ENCODE results near the gene GPSM1. TPM values are rescaled to one million over a fixed set of nuclear protein-coding genes. Genes with fewer than 3 reads are reported as not detected.

The GPSM1 gene
- total RNA-seq, 2 donors from 2014 or later, result 5.9 to 16.3 TPM

DNA sequence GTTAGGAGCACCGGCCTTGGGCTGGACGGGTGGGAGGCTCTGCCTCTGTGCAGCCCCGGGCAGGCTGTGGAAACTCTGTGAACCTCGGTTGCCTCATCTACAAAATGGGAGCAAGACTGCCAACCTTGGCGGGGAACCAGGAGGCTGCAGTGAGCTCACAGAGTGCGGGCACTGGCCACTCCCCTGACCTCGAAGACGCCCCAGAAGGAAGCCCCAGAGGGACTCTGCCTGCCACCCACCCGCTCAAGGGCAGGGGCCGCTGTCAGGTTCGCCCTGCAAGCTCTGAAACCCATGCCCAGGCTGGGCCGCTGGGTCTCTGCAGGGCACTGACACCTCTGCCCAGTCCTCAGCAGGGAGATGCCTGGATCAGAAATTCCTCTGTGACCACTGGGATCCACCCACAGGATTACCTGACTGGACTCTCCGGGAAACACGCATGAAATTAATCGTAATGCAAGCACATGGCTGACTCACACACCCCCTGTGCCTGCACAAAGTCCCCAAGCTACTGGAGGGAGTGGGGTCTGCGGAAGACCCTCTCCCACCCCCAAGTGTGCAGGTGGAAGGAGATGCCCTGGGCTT, 30.8 kb upstream of the GPSM1 start:
- Mint-ChIP-seq H3K36me3 (ENCODE audit: low read depth) (no peaks in the 10 kb centered on the region), H3K4me3 (no peak overlapping the region), H3K27ac (no peak overlapping the region), H3K4me1 (no peaks in the 10 kb centered on the region), H3K27me3 (no peaks in the 10 kb centered on the region), H3K9me3 (no peaks in the 10 kb centered on the region)
- ATAC-seq (replicated peaks), result no peak

DNA sequence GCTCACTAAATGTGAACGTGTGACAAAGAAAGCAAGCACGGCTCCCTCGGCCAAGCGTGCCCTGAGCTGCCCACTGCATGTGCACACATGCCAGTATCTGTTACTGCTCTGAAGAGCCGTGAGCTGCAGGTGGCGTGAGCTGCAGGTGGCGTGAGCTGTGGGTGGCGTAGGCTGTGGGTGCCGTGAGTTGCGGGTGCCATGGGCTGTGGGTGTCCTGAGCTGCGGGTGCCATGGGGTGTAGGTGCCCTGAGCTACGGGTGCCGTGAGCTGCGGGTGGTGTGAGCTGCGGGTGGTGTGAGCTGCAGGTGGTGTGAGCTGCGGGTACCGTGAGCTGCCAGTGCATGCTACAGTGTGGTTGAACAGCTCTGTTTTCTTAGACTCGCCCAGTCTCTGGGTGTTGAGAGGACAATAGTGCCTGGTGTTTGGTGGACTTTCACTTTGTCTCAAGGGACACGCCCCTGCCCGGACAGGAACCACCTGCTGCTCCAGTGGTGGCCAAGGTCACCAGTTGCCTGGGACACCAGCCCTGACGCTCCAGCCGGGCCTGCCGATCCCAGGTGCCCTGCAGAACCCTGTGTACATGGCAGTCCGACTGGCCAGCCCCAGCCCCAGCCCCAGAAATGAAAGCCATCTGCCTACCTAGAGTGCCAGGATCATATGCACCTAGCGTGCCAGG, 30.2 kb upstream of the GPSM1 start:
- Mint-ChIP-seq H3K27me3 (no peaks in the 10 kb centered on the region), H3K36me3 (ENCODE audit: low read depth) (no peaks in the 10 kb centered on the region), H3K27ac (no peak overlapping the region), H3K9me3 (no peaks in the 10 kb centered on the region), H3K4me1 (no peaks in the 10 kb centered on the region), H3K4me3 (no peak overlapping the region)
- ATAC-seq (replicated peaks), result no peak

DNA sequence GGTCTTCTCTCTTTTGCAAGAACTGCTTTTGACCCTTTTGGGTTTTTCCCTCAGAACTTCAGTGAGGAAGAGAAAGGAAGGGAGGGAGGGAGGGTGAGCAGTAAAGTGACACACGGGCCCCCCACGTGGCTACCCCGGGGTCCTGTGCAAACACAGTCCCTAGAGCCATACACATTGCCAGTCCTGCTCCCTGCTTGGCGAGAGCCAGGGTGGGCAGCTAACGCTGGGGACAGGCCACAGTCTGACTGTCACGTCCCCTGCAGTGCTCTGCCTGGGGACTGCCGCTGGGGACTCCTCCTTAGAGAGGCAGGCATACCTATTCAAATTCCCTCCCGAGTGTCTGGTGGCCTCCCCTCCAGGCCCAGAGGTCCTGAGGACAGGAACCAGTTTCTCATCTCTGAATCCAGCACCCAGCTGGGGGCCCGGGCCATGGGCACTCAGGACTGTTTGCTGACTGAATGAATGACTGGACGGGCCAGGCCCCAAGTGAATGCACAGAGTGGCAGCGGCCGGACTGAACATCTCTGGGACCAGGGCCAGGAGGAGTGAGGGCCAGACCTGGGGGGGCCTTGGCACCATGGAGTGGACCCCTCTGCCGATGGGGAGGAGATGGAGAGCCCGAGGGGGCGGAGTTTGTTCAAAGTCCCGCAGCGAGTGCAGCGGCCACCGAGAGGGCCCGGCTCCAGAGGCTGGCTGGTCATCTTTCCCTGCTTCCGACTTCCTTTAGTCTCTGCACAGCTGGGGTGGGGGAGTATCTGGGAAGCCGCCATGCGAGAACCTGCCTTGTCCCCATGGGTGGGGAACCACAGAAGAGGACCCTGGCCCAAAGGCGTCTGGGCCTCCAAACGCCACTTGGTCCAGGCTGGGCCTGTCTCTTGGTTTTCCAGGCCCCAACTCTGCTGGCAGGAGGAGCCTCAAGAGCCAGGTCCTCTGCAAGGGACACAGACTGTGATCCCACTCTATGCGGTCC, 29.3 kb upstream of the GPSM1 start:
- no peaks in the 10 kb centered on the region for H3K9me3 Mint-ChIP-seq
- H3K36me3 Mint-ChIP-seq (ENCODE audit: low read depth), result no peaks in the 10 kb centered on the region
- H3K27ac Mint-ChIP-seq, result no peak overlapping the region
- no peaks in the 10 kb centered on the region for H3K27me3 Mint-ChIP-seq
- no peak overlapping the region for H3K4me3 Mint-ChIP-seq
- ATAC-seq (replicated peaks), result no peak
- H3K4me1 Mint-ChIP-seq, result no peaks in the 10 kb centered on the region

DNA sequence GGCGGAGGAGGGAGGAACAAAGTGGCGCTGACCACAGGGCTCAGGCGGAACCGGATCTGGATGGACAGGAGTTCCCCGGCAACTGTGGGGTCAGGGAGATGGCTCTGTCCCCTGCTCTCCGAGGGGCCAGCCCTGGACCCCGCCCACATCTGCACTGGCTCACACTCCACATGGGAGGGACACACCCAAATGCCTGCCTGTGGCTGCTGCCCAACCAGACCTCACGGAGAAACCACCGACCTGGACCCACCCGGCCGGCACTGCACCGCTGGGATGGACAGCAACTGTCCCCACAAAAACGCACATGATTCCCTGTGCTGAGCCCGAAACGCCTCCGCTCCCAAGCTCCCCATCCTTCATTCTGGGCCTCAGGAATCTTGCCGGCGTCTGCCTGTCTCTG, 28.2 kb upstream of the GPSM1 start:
- H3K4me3 Mint-ChIP-seq, result no peak overlapping the region
- H3K9me3 Mint-ChIP-seq, result no peaks in the 10 kb centered on the region
- H3K4me1 Mint-ChIP-seq, result no peaks in the 10 kb centered on the region
- no peak for ATAC-seq (replicated peaks)
- H3K36me3 Mint-ChIP-seq (ENCODE audit: low read depth), result no peaks in the 10 kb centered on the region
- no peaks in the 10 kb centered on the region for H3K27me3 Mint-ChIP-seq
- H3K27ac Mint-ChIP-seq, result no peak overlapping the region

DNA sequence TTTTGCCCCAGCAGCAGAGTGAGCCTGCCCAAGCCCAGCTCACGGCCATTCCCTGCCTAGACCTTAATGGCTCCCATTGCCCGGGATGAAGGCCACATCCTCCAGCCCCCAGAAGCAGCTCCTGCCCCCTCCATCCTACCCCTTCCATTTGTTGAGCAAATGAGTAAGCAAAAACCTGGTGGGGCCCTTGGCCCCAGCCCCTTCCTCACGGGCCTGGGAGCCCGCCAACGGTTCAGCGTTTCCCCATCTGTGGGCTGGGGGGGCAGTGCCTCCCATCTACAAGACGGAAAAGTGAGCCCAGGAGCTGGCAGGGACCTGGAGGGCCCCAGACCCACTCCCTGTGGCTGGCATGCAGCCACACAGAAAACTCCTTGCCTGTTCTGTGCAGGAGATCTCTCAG, 27.8 kb upstream of the GPSM1 start:
- no peaks in the 10 kb centered on the region for H3K27me3 Mint-ChIP-seq
- no peak for ATAC-seq (replicated peaks)
- H3K4me3 Mint-ChIP-seq, result no peak overlapping the region
- no peaks in the 10 kb centered on the region for H3K4me1 Mint-ChIP-seq
- no peak overlapping the region for H3K27ac Mint-ChIP-seq
- H3K36me3 Mint-ChIP-seq (ENCODE audit: low read depth), result no peaks in the 10 kb centered on the region
- no peaks in the 10 kb centered on the region for H3K9me3 Mint-ChIP-seq

DNA sequence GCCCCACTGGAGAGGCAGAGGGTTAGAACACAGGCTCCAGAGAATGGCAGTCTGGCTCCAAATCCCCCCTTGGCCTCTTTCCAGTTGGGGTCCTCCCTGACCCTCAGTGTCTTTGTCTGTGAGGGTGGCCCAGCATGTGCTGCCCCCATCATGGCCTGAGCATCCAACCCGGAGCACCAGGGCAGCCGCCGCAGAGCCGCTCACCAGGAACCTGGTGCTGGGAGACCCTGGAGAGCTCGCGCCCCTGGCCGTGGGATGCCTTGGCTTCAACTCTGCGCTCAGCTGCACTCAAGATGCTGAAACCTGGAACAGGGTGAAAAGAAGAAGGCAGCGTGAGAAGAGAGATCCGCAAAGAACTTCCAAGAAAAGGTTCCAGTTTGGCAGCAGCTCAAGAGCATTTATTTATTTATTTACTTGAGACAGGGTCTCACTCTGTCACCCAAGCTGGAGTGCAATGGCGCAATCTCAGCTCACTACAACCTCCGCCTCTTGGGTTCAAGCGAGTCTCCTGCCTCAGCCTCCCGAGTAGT, 27.3 kb upstream of the GPSM1 start:
- ATAC-seq (replicated peaks), result no peak
- Mint-ChIP-seq H3K27me3 (no peaks in the 10 kb centered on the region), H3K9me3 (no peaks in the 10 kb centered on the region), H3K4me3 (no peak overlapping the region), H3K36me3 (ENCODE audit: low read depth) (no peaks in the 10 kb centered on the region), H3K4me1 (no peaks in the 10 kb centered on the region), H3K27ac (no peak overlapping the region)

DNA sequence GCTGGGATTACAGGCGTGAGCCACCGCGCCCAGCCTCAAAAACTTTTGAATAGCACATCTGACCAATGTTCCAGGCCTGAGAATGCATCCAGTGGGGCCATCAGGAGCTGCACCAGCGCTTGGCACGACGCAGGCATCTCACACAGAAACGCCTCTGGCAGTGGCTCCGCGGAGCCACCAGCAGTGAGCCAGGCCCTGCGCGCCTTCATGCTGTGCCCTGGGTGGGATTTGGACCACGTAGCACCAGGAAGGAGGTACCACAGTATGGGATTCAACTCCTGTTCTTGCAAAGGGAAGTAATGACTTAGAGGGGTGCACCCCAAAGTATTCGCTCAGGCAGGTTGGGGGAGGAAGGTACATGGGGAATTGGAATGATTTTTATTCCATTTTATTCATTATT, 26.5 kb upstream of the GPSM1 start:
- Mint-ChIP-seq H3K27me3 (no peaks in the 10 kb centered on the region), H3K36me3 (ENCODE audit: low read depth) (no peaks in the 10 kb centered on the region), H3K27ac (no peak overlapping the region), H3K9me3 (no peaks in the 10 kb centered on the region), H3K4me1 (no peaks in the 10 kb centered on the region), H3K4me3 (no peak overlapping the region)
- ATAC-seq (replicated peaks), result no peak

DNA sequence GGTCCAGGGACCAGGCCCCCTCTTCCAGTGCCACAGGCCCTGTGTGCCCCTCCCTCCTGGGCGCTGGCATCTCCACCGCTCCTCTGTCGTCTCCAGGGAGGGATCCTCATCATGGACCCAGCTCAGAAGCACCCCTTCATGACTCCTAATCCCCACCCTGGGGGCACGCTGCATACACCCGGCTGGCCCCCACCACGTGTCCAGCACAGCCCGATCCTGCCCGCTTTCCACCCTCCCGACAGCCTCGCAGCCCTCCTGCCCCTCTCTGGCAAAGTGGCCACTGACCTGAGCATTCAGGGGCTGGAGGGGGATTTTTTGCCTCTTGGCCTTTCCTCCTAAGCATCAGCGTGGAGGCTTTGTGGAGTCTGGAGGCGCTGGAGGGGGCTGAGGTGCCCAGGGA, 24.8 kb upstream of the GPSM1 start:
- Mint-ChIP-seq H3K27ac (no peak overlapping the region), H3K4me3 (no peak overlapping the region), H3K27me3 (peaks cover 3% of the 10 kb centered on the region), H3K36me3 (ENCODE audit: low read depth) (no peaks in the 10 kb centered on the region), H3K4me1 (no peaks in the 10 kb centered on the region), H3K9me3 (no peaks in the 10 kb centered on the region)
- no peak for ATAC-seq (replicated peaks)

DNA sequence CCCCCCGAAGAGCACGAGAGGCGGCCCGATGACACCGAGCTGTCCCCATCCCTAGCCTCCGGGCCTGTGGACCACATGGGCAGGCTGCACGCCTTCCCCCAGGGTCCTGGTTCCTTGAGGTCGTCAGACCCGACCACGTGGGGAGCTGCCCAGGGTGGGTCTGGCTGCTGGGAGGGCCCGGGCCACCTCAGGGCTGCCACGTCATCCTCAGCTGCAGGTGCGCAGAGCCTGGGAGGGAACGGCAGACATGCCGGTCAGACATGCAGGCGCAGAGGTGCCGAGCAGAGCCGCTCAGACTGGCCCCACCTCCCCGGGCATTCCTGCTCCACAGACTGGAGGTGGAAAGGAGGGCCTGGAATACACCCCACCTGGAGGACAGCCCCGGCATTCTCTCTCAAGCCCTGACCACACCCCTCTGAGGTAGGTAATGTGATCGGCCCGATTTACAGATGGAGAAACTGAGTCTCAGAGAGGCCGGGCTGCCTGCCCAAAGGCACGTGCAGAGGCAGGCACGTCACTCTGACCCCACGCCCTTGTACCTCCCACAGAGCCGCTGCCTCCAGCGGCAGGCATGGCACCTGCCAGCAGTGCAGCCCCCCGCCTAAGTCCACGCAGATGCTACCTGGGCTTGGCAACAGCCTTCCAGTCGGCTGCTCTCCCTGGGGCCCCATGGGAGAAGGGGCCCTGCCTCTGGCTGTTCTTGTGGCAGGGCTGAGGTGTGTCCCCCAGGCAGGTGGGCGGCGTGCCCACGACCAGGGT, 24.1 kb upstream of the GPSM1 start:
- Mint-ChIP-seq H3K4me3 (no peak overlapping the region), H3K27me3 (peaks cover 3% of the 10 kb centered on the region), H3K9me3 (no peaks in the 10 kb centered on the region), H3K4me1 (no peaks in the 10 kb centered on the region), H3K36me3 (ENCODE audit: low read depth) (no peaks in the 10 kb centered on the region), H3K27ac (no peak overlapping the region)
- no peak for ATAC-seq (replicated peaks)

DNA sequence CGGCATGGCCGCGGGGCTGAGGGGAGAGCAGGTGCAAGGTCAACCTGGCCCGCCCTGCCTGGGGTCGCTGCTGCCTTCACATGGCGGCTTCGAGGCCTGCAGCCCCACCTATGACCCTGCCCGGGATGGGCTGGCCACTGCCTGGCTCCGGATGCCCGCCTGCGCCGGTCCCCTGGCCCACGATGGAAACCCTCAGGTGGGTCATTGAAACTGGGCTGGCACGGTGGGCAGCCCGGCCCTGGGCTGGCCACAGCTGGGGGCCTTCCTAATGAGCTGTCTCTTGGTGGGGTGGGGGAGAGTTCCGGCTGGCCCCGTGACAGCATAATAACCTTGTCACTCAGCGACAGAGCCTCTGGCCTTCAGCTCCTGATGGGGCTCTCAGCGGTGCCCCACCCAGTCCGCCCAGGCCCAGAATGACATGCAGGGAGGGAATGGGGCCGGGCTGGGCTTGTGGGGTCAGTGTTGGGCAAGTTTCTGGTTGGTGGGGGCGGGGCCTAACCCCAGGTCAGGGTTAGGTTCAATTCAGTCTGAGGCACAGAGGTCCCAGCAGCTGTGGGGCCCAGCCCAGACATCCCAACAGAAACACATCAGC, 23.4 kb upstream of the GPSM1 start, which contains the start of gene CCDC187:
Gene CCDC187, minus strand, starts transcription at position 270 of the 592 bp plus-strand sequence. Its CDS starts 264 bp downstream, at position 6.
- H3K9me3 Mint-ChIP-seq, result no peaks in the 10 kb centered on the region
- H3K36me3 Mint-ChIP-seq (ENCODE audit: low read depth), result no peaks in the 10 kb centered on the region
- no peak within 1 kb of the TSS for H3K4me3 Mint-ChIP-seq
- no peak for ATAC-seq (replicated peaks)
- peaks cover 3% of the 10 kb centered on the region for H3K27me3 Mint-ChIP-seq
- H3K27ac Mint-ChIP-seq, result no peak within 1 kb of the TSS
- no peaks in the 10 kb centered on the region for H3K4me1 Mint-ChIP-seq

DNA sequence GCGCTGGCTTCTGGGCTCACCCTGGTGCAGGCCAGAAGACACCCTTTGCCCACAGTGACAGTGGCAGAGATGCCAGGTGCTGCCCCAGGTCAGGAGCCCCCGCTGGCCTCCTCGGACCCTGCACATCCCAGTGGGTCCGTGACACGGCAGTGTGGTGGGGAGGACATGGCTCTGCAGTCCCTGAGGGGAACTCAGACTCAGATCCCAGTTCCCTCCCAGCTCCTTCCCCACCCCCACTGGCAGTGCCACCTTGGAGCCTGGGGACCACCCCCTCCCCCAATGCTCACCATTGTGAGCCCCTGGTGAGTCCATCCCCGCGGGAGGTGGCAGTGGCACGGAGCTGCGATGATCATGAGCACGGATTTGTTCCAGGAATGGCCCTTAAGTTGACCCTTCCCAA, 22.9 kb upstream of the GPSM1 start:
- Mint-ChIP-seq H3K9me3 (no peaks in the 10 kb centered on the region), H3K36me3 (ENCODE audit: low read depth) (no peaks in the 10 kb centered on the region), H3K27me3 (peaks cover 3% of the 10 kb centered on the region), H3K4me3 (no peak overlapping the region), H3K27ac (no peak overlapping the region), H3K4me1 (no peaks in the 10 kb centered on the region)
- no peak for ATAC-seq (replicated peaks)

DNA sequence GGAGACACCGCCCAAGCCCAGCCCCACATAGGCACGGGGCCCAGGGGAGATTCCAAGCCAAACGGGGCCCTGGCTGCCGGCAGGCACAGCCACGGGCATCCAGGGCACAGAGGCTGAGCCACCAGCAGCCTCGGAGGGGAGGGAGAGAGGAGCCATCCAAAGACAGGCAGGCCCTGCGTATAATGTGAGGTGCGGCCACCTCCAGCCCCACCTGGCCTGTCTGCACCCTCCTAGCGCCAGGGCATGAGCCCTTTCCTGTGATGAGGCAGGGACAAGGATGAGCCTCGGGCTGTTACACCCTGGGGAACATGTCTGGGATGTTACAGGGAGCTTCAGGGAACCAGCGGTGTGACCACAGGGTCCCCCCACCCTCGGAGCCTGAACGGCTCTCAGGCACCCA, 22.4 kb upstream of the GPSM1 start:
- no peak overlapping the region for H3K27ac Mint-ChIP-seq
- no peaks in the 10 kb centered on the region for H3K4me1 Mint-ChIP-seq
- H3K36me3 Mint-ChIP-seq (ENCODE audit: low read depth), result no peaks in the 10 kb centered on the region
- H3K27me3 Mint-ChIP-seq, result peaks cover 3% of the 10 kb centered on the region
- no peak for ATAC-seq (replicated peaks)
- H3K4me3 Mint-ChIP-seq, result no peak overlapping the region
- no peaks in the 10 kb centered on the region for H3K9me3 Mint-ChIP-seq

DNA sequence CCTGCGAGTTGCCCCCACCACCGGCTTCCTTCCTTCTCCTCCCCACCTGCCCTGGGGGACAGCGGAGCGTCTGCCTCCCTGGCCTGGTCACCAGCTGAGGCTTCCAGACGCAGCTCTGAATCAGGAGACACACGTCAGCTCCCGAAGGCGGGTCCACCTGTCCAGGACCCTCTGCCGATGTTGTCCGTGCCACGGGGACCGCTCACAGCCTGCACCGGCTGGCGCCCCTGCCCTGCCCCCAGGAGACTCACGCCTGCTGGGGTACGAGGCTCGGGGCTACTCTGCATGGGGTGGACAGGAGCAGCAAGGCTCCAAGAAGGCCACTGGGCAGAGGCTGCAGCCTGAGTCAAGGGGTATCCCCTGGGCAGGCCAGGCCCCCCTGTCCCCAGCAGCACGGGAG, 21.5 kb upstream of the GPSM1 start:
- Mint-ChIP-seq H3K36me3 (ENCODE audit: low read depth) (no peaks in the 10 kb centered on the region), H3K4me3 (no peak overlapping the region), H3K27me3 (peaks cover 3% of the 10 kb centered on the region), H3K9me3 (no peaks in the 10 kb centered on the region), H3K4me1 (no peaks in the 10 kb centered on the region), H3K27ac (no peak overlapping the region)
- peak; percentile 13 for ATAC-seq (replicated peaks)

Data from activated T-helper 17 cell treated with anti-CD3 and anti-CD28 coated beads, Interleukin-2, amount 50 U/mL, for 72 hours (primary cell).